ENCODE results near the gene RBM4.

DNA sequence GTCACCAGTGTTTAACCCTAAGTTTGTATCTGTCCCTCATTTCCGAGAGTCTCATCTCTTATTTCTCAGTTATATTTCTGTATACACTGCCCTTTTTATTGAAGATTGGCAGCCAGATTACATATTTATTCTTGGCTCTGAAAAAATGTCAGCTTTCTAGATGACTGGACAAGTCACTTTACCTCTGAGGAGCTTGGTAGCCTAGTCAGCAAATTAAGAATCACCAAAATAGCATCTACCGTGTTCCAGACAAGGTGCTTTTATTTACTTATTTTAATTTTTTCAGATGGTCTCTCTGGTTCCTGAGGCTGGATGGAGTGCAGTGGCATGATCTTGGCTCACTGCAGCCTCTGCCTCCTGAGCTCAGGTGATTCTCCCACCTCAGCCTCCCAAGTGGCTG is 5.6 kb upstream of the RBM4 start:
- TF ChIP-seq, protein P1, sequence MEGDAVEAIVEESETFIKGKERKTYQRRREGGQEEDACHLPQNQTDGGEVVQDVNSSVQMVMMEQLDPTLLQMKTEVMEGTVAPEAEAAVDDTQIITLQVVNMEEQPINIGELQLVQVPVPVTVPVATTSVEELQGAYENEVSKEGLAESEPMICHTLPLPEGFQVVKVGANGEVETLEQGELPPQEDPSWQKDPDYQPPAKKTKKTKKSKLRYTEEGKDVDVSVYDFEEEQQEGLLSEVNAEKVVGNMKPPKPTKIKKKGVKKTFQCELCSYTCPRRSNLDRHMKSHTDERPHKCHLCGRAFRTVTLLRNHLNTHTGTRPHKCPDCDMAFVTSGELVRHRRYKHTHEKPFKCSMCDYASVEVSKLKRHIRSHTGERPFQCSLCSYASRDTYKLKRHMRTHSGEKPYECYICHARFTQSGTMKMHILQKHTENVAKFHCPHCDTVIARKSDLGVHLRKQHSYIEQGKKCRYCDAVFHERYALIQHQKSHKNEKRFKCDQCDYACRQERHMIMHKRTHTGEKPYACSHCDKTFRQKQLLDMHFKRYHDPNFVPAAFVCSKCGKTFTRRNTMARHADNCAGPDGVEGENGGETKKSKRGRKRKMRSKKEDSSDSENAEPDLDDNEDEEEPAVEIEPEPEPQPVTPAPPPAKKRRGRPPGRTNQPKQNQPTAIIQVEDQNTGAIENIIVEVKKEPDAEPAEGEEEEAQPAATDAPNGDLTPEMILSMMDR (IDR thresholded peaks at IDR 0.05): no peak
- peak; percentile 38 for TF ChIP-seq POLR2AphosphoS5 (IDR thresholded peaks at IDR 0.05)

All from prostate gland (tissue), 2 donors.